Activated B cell treated with CpG ODN at 0.5 μM for 24 hours (primary cell): ENCODE data around the gene ESR2. TPM values are rescaled to one million over a fixed set of nuclear protein-coding genes. Genes with fewer than 3 reads are reported as not detected.
"Not testable (repeated sequence)": the region's sequence is repeated elsewhere in the genome, so short reads cannot be mapped to it uniquely, and the experiment has no call there.

Experiments
- ATAC-seq: fragments of 200-7000 bp; cut with Tn5 transposase; one replicate; pipeline ENCODE4 v1.10.0; 2021; ENCODE audit warnings: low read depth, mild to moderate bottlenecking, moderate library complexity
- CTCF ChIA-PET: fragments of 350-600 bp; sonication (Branson Sonifier 250); formaldehyde crosslinking; loops from one replicate; lab custom pipeline; 2021; ENCODE audit warnings: antibody characterized with exemption; lab: Charles Lee
- POLR2A ChIA-PET: fragments of 350-600 bp; sonication (Branson Sonifier 250); formaldehyde crosslinking; loops from one replicate; lab custom pipeline; 2021; ENCODE audit warnings: antibody characterized with exemption; lab: Charles Lee
- DNase-seq: peaks from one replicate; pipeline ENCODE4 v3.0.0; 2022
- H3K27ac Mint-ChIP-seq: one replicate; pipeline ENCODE4 v1.8.0; 2020; ENCODE audit warnings: mixed read lengths
- H3K27me3 Mint-ChIP-seq: one replicate; pipeline ENCODE4 v1.8.0; 2021; ENCODE audit warnings: mixed read lengths
- H3K36me3 Mint-ChIP-seq: one replicate; pipeline ENCODE4 v1.8.0; 2021; ENCODE audit warnings: low read depth, mixed read lengths
- H3K4me1 Mint-ChIP-seq: one replicate; pipeline ENCODE4 v1.8.0; 2021; ENCODE audit warnings: mixed read lengths
- H3K4me3 Mint-ChIP-seq: one replicate; pipeline ENCODE4 v1.8.0; 2020; ENCODE audit warnings: mild to moderate bottlenecking, mixed read lengths
- H3K9me3 Mint-ChIP-seq: one replicate; pipeline ENCODE4 v1.8.0; 2020; ENCODE audit warnings: mixed read lengths
- intact Hi-C: fragments of 100-400 bp; cut with micrococcal nuclease; formaldehyde crosslinking; loops from one replicate; pipeline ENCODE4 v1.15.1; 2024
- total RNA-seq: library from RNA; stranded (reverse); gene quantifications from 2 replicates; pipeline ENCODE4 v1.2.3, GENCODE V29; 2022
- TF ChIP-seq, protein P1 (sequence below): fragments of 200-600 bp; IDR thresholded peaks from one replicate; pipeline ENCODE4 v1.8.0; 2022; ENCODE audit warnings: antibody characterized with exemption, mild to moderate bottlenecking

The ESR2 gene
- total RNA-seq, 1 donor from 2014 or later = 23.2 TPM

DNA sequence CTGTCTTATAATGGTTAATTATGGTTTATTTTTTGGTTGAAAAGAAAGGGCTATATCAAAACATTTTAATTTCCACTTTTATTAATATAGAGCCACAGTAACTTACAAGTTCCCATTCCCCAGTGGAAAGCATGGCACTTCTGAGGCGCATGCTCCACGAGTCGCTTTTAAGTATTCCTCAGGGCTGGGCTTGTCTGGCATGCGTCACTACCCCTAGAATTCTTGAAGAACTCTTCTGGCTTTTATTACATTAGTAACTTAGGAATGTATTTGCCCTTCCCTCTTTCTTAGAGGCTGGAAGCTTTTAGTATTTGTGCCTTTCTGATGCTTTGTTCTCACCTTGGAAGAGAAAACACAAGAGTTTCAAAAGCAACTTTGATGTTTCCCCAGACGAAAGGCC is 81.1 kb downstream of the ESR2 start:
- Mint-ChIP-seq H3K9me3 (no peaks in the 10 kb centered on the region), H3K4me1 (peaks cover 49% of the 10 kb centered on the region), H3K36me3 (peaks cover 59% of the 10 kb centered on the region), H3K4me3 (no peak overlapping the region), H3K27me3 (no peaks in the 10 kb centered on the region), H3K27ac (no peak overlapping the region)
- CTCF ChIA-PET = no interaction called here
- POLR2A ChIA-PET = interaction anchor here (0.8 to 1.0 kb wide), 2 partner anchors 16 to 42 kb away, joined by 3 read pairs; no protein-coding TSS in a partner anchor
- intact Hi-C loops = no loop called here
- no peak for DNase-seq
- TF ChIP-seq, protein P1, sequence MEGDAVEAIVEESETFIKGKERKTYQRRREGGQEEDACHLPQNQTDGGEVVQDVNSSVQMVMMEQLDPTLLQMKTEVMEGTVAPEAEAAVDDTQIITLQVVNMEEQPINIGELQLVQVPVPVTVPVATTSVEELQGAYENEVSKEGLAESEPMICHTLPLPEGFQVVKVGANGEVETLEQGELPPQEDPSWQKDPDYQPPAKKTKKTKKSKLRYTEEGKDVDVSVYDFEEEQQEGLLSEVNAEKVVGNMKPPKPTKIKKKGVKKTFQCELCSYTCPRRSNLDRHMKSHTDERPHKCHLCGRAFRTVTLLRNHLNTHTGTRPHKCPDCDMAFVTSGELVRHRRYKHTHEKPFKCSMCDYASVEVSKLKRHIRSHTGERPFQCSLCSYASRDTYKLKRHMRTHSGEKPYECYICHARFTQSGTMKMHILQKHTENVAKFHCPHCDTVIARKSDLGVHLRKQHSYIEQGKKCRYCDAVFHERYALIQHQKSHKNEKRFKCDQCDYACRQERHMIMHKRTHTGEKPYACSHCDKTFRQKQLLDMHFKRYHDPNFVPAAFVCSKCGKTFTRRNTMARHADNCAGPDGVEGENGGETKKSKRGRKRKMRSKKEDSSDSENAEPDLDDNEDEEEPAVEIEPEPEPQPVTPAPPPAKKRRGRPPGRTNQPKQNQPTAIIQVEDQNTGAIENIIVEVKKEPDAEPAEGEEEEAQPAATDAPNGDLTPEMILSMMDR = no peak
- ATAC-seq = no peak

DNA sequence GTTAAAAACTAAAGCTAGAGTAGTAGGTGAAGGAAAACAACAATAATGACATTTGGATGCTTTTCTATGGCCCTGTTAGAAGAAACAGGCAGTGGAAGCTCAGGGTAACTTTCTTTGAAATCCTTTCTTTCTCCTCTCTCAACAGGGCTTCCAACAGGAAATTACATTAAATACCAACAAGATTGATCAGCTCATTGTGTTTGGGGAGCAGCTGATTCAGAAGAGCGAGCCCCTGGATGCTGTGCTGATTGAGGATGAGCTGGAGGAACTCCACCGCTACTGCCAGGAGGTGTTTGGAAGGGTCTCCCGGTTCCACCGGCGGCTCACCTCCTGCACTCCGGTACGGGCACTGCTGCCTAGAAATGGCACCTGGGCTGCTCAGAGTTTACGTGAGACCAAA is 81.5 kb downstream of the ESR2 start:
- TF ChIP-seq, protein P1 = no peak
- peaks cover 45% of the 10 kb centered on the region for H3K4me1 Mint-ChIP-seq
- H3K27ac Mint-ChIP-seq = no peak overlapping the region
- no peak overlapping the region for H3K4me3 Mint-ChIP-seq
- no peaks in the 10 kb centered on the region for H3K9me3 Mint-ChIP-seq
- POLR2A ChIA-PET = interaction anchor here (0.8 kb wide), 1 partner anchor 42 kb away, joined by 3 read pairs; no protein-coding TSS in a partner anchor
- peaks cover 58% of the 10 kb centered on the region for H3K36me3 Mint-ChIP-seq
- CTCF ChIA-PET = no interaction called here
- intact Hi-C loops = no loop called here
- no peak for ATAC-seq
- H3K27me3 Mint-ChIP-seq = no peaks in the 10 kb centered on the region
- DNase-seq = no peak

DNA sequence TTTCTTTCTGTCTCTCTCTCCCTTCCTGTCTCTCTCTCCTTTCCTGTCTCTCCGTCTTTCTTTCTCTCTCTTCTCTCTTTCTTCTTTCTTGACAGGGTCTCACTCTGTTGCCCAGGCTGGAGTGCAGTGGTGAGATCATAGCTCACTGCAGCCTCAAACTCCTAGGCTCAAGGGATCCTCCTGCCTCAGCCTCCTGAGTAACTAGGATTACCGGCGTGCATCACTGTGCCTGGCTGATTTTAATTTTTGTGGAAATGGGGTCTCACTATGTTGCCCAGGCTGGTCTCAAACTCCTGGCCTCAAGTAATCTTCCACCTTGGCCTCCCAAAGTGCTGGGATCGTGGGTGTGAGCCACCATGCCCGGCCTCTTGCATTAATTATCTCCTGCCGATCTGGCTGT is 83.3 kb downstream of the ESR2 start:
- Mint-ChIP-seq H3K36me3 (peaks cover 42% of the 10 kb centered on the region), H3K4me3 (peak overlapping the region; percentile 32), H3K27ac (peak overlapping the region; percentile 64), H3K4me1 (peaks cover 34% of the 10 kb centered on the region)
- H3K27me3 Mint-ChIP-seq, POLR2A ChIA-PET, ATAC-seq, H3K9me3 Mint-ChIP-seq, DNase-seq, CTCF ChIA-PET, intact Hi-C loops: not testable (repeated sequence)

DNA sequence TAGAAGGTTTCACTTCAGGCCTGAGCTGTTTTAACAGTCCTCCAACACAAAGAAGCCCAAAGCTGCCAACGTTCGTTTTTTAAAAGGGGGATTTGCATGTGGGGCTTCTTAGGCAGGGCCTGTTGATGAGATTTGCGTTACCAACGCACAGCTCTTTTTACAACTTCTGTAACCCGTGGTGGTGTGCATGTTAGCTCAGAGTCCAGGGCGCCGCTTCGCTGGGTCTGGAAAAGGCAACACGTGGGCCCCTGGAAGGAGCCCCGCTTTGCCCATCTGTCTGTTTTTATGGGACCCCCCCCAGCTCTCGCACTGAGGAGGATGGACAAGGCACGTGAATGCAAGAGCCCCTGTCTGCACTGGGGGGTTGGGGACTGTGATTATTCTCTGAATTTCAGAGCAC is 84.0 kb downstream of the ESR2 start:
- no peak for DNase-seq
- TF ChIP-seq, protein P1 = no peak
- Mint-ChIP-seq H3K27ac (peak overlapping the region; percentile 82), H3K27me3 (no peaks in the 10 kb centered on the region), H3K36me3 (peaks cover 35% of the 10 kb centered on the region), H3K9me3 (no peaks in the 10 kb centered on the region), H3K4me3 (peak overlapping the region; percentile 65), H3K4me1 (peaks cover 33% of the 10 kb centered on the region)
- intact Hi-C loops = no loop called here
- ATAC-seq = peak; percentile 16
- POLR2A ChIA-PET = interaction anchor here (0.6 to 3.6 kb wide), 10 partner anchors 8 to 84 kb away, joined by 3 to 41 read pairs (median 7); partner anchors contain the start of gene ESR2
- CTCF ChIA-PET = interaction anchor here (0.9 to 2.2 kb wide), 3 partner anchors 25 to 93 kb away, joined by 3 to 13 read pairs (median 9); partner anchors contain the start of gene ESR2

DNA sequence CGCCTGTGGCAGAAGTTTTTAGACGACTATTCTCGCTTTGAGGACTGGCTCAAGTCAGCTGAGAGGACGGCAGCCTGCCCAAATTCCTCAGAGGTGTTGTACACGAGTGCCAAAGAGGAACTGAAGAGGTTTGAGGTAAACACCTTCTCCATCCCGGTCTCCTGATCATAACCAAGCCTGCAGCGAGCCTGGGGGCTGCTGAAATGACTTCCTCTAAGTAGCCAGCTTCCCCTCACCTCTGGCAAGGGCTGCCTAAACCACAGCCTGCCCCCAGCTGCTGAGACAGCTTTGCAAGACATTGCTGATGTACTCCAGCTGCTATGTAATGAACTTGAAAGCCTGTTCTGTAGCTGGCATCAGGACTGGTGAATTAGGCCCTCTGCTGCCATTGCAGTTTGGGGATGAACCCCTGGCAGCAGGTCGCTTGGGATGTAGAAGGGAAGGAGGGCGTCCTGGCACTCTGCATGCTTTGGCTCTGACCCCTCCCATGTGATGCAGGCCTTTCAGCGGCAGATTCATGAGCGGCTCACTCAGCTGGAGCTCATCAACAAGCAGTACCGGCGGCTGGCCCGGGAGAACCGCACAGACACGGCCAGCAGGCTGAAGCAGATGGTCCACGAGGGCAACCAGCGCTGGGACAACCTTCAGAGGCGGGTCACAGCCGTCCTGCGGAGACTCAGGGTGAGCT is 84.6 kb downstream of the ESR2 start:
- POLR2A ChIA-PET = interaction anchor here (0.7 to 3.6 kb wide), 10 partner anchors 9 to 85 kb away, joined by 3 to 41 read pairs (median 7); partner anchors contain the start of gene ESR2
- ATAC-seq (peak; percentile 88), DNase-seq (no peak)
- Mint-ChIP-seq H3K27me3 (no peaks in the 10 kb centered on the region), H3K4me1 (peaks cover 33% of the 10 kb centered on the region), H3K4me3 (peak overlapping the region; percentile 65), H3K36me3 (peaks cover 33% of the 10 kb centered on the region), H3K27ac (peak overlapping the region; percentile 82), H3K9me3 (no peaks in the 10 kb centered on the region)
- TF ChIP-seq, protein P1 = no peak
- CTCF ChIA-PET = interaction anchor here (0.9 to 2.2 kb wide), 3 partner anchors 26 to 93 kb away, joined by 3 to 13 read pairs (median 9); partner anchors contain the start of gene ESR2
- intact Hi-C loops = loop anchor here (1.0 kb wide), 4 partner anchors 9 to 85 kb away; partner anchors contain the start of gene ESR2
